GM18511 (cell line): ENCODE results near the gene PTPRQ.

Experiments
- ATAC-seq: cut with Tn5 transposase; IDR thresholded peaks from one replicate; pipeline ENCODE4 v1.9.1; 2021; ENCODE audit warnings: mild to moderate bottlenecking, moderate library complexity; ENCODE audit not compliant: unreplicated experiment

Gene PTPRQ

GRCh38 chr12:80556566-80556965 lies 112.5 kb downstream of the PTPRQ start:
- no peak for ATAC-seq

DNA sequence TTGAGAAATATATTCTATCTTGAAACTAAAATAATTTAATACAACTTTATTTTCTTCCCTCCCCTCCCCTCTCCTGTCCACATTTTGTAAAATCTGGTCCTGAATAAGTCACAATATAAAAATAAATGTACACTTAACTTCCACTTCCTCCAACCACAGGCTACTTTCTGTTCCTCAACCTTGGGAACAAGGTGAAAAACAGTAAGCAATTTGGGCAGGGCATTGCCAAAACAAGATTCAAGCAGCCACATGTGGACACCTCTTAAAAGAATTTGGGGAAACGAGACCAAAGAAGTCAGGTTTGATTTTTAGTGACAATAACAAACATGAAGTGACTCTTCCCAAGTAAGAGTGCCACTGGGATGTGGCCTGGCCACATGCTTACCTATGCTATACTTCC lies 115.7 kb downstream of the PTPRQ start:
- no peak for ATAC-seq

DNA sequence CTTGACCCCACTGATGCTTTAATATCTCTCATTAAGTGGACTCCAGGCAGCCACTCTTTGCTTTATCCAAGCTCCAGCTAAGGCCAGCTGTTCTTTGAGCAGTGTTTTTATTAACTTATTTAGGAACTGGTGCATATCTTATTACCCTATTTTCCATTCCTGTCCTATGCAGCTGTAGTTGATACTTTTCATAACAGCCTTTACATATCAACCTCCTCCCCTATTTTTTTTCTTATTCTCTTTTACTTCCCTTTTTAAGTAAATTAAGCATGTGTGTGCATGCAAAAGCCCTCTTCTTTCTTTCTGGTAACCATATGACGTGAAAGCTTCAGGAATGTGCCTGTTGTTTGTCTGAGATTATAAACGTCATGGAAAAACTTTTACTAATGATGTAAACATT lies 121.2 kb downstream of the PTPRQ start:
- no peak for ATAC-seq

DNA sequence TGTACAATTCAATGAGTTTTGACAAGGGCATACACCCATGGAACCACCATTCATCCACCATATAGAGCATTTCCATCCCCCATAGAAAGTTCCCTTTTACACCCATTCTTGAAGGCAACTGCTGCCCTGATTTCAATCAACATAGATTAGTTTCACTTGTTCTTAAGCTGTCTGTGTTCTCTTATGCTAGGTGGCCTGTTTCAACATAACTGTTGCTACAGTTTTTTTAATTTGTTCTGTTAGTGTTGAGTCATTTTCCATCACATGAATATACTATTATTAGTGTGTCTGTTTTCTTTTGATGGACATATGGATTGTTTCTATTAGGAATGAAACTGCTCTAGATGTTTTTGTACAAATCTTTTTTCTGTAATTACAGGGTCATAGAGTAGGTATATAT lies 123.4 kb downstream of the PTPRQ start:
- no peak for ATAC-seq

GRCh38 chr12:80576641-80577418 lies 132.8 kb downstream of the PTPRQ start:
- no peak for ATAC-seq

DNA sequence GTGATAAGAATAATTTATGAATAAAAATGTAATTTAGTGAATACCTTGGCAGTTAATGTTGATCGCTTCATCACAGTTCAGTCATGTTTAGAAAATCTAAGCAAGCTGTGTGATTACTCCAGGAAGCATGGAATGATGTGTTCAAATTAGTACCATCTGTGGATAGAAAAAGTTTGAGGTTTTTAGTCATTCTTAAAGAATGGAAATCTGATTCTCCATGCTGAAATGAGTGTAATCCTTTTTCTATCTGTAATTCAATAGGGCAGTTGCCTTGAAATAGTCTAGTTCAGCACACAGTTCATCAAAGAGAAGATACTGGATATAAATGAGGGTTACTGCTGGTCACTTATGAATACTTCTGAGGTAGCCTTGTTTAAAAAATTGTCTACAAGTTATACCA lies 136.2 kb downstream of the PTPRQ start:
- no peak for ATAC-seq

- ATAC-seq = no peak
Observed at GRCh38 chr12:80581783-80582182, 137.7 kb downstream of the PTPRQ start.

- no peak for ATAC-seq
Observed at GRCh38 chr12:80582431-80582830, 138.4 kb downstream of the PTPRQ start.

DNA sequence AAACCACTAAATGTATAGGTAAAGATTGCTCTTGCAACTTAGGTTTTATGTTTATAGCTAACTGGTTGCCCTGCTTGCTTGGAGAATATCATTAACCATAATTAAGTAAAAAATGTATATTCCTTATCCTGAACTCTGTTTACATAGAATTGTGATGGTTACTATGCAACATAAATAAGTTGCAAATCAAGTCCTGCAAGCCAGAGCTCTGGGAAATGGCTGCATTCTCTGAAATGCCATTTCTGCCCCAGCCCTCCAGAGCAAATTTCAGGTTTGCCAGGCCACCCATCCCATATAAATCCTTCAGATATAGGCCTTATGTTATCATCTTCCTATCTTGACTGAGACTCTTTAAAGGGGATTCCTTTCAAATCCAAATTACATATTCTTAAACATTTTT lies 145.0 kb downstream of the PTPRQ start:
- ATAC-seq = no peak

DNA sequence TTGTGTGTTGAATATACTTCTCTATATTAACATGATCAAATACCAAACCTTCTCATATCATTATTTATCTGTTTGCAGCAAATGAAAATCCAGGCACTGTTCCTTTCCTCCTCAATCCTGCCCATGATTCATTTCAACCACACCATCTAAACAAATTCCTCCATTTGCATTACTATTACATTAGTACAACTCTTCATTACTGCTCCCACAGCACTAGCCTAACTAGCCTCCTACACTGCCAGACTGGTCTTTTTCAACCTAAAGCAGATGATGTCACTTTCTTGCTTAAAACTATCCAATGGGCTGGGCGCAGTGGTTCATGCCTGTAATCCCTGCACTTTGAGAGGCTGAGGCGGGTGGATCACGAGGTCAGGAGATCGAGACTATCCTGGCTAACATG lies 146.1 kb downstream of the PTPRQ start:
- ATAC-seq = no peak

- ATAC-seq = no peak
Observed at GRCh38 chr12:80593766-80594165, 149.7 kb downstream of the PTPRQ start.

DNA sequence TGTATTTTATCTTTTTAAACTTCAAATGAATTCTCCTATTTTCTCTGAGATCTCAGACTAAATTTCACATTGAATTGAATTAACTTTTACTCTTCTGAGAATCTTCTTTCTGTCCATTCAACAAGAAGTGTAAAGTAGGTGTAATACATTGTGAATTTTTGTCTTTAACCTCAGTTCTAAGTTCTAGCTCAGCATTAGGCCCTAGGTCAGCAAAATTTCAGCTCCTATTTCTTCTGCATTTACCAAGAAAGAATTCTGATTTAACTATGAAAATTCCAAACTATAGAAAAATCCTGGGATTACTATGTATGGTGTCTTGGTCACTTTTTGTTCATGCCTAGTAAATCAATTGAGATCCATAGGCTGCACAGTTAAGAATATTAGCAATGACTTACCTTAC lies 152.5 kb downstream of the PTPRQ start:
- no peak for ATAC-seq

GRCh38 chr12:80598004-80598606 lies 154.1 kb downstream of the PTPRQ start:
- no peak for ATAC-seq

DNA sequence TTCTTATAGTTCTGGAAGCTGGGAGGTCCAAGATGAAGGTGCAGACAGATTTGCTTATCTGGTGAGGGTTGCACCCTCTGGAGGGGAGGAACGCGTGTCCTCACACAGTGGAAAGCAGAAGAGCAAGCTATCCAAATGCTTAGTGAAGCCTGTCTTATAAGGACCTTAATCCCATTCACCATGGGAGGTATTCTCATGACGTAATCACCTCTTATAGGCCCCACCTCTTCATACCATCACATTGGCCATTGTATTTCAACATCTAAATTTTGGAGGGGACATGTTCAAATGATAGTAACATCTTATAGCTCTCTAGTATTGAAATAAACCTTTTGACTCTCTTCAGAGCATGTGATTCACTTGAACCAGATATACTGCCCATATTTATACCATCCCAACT lies 158.4 kb downstream of the PTPRQ start:
- ATAC-seq = no peak

DNA sequence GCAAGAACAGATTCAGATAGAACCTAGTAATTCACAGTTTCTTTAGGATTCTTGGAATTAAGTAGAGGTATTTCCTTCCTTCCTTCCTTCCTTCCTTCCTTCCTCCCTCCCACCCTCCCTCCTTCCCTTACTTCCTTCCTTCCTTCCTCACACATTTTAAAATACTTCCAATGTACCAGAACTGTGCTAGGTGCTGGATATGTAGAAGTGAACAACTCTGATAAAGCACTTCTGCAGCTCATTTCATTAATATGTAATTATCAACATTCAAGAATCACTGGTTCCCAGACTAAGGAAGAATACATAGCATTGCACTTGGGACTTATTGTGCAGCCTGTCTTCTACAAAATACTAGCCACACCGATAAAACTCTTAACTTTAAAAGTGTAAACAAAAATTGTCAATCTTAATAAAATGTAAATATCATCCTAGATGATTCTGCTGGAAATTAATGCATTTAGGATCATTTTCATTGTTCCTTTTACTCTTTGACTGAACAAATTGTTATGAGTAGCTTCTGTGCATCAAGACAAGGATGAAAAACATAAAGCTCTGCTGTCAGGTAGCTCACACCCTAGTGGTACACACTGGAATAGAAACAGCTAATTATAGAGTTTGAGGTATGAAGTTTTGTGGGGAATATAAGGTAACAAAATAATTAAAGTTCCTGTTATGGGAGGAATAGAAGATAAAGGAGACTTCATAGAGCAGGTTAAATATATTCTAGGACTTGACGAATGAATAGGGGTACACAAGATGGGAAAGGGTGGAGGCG lies 163.5 kb downstream of the PTPRQ start:
- ATAC-seq = no peak

DNA sequence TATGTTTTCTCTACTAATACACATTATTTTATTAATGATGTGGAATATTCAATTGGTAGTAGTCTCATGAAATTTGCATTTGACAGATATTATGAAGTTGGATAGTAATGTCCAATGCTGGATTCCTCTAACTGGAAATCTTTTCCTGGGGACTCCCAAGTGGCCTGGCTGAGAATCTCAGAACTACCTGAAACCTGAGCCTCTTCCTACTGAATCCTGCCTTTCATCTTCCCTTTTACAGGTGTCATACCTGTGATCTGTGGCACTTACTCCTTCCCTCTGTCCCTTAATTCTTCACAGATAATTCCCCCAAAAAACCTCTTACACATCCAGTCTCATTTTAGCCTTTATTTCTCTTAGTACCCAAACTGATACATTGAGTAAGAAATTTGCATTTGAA lies 173.7 kb downstream of the PTPRQ start:
- no peak for ATAC-seq

GRCh38 chr12:80620281-80620680 lies 176.2 kb downstream of the PTPRQ start:
- no peak for ATAC-seq

GRCh38 chr12:80622271-80622670 lies 178.2 kb downstream of the PTPRQ start:
- ATAC-seq = no peak

- ATAC-seq = no peak
Observed at GRCh38 chr12:80625051-80625450, 181.0 kb downstream of the PTPRQ start.

GRCh38 chr12:80625901-80626300 lies 181.9 kb downstream of the PTPRQ start:
- ATAC-seq = no peak

GRCh38 chr12:80627782-80628181 lies 183.7 kb downstream of the PTPRQ start:
- no peak for ATAC-seq

GRCh38 chr12:80632835-80633234 lies 188.8 kb downstream of the PTPRQ start:
- ATAC-seq = no peak
